Stomach (tissue), 9 donors: ENCODE measurements around the gene PCDHGC4. TPM values are rescaled to one million over a fixed set of nuclear protein-coding genes. Genes with fewer than 3 reads are reported as not detected.

Source experiments
- DNase-seq, 2 donors: peaks; one replicate each; pipeline versions ENCODE4 v3.0.0 to v3.0.0-alpha.2; 2013 to 2019
- H3K27ac ChIP-seq, 5 donors: fragments of 200-600 bp in 4 of 5; sonication (generic) in 4 of 5; one replicate each; pipeline ENCODE4 v1.5.1; 2013 to 2019; ENCODE audit warnings: mild to moderate bottlenecking in 1 of 5, moderate library complexity in 1 of 5
- H3K27me3 ChIP-seq, 3 donors: fragments of 200-600 bp; sonication (generic); one replicate each; pipeline ENCODE4 v1.5.1; 2017 to 2019; ENCODE audit warnings: mixed run types in 1 of 3
- H3K36me3 ChIP-seq, 4 donors: fragments of 200-600 bp; sonication (generic); 1 replicate in 3 of 4; 2 replicates in 1 of 4; pipeline ENCODE4 v1.5.1; 2016 to 2019
- H3K4me1 ChIP-seq, 4 donors: fragments of 200-600 bp; sonication (generic); one replicate each; pipeline ENCODE4 v1.5.1; 2016 to 2019
- H3K4me3 ChIP-seq, 4 donors: fragments of 200-600 bp; sonication (generic) in 3 of 4; one replicate each; pipeline ENCODE4 v1.5.1; 2016 to 2019; ENCODE audit warnings: mild to moderate bottlenecking in 1 of 4
- H3K9me3 ChIP-seq, 4 donors: fragments of 200-600 bp; sonication (generic); one replicate each; pipeline ENCODE4 v1.5.1; 2016 to 2019
- CTCF ChIP-seq, 7 experiments: fragments of 450-650 bp in 4 of 7; fragments of 200-600 bp in 3 of 7; sonication (generic) in 3 of 7; IDR thresholded peaks; one replicate each; pipeline ENCODE4 v1.5.1; 2016 to 2019; ENCODE audit warnings: antibody characterized with exemption in 7 of 7, control low read depth in 2 of 7, mild to moderate bottlenecking in 1 of 7
- EP300 ChIP-seq: sonication (generic); formaldehyde crosslinking; IDR thresholded peaks from one replicate; pipeline ENCODE4 v1.6.1; 2017; ENCODE audit warnings: antibody characterized with exemption
- POLR2A ChIP-seq, 4 donors: fragments of 450-650 bp; IDR thresholded peaks; one replicate each; pipeline ENCODE4 v1.6.1; 2016; ENCODE audit warnings: antibody characterized with exemption in 4 of 4, control low read depth in 2 of 4, mild to moderate bottlenecking in 1 of 4, moderate library complexity in 1 of 4
- POLR2AphosphoS5 ChIP-seq, 3 donors: sonication (generic); formaldehyde crosslinking; IDR thresholded peaks; one replicate each; pipeline ENCODE4 v1.6.1; 2016; ENCODE audit warnings: antibody characterized with exemption in 3 of 3
- WGBS, 5 donors: extraction: QIAGEN DNeasy Blood & Tissue Kit in 3 of 5; methylation state at CpG; one replicate each; pipeline versions ENCODE4 v1.1.5 to v1.1.7; 2013 to 2018; 5-methylcytosine and 5-hydroxymethylcytosine counted together
- intact Hi-C: fragments of 100-400 bp; cut with DNase I; formaldehyde crosslinking; loops from one replicate; pipeline ENCODE4 v1.15.1; 2023; ENCODE audit warnings: low total_unique reads
- polyA plus RNA-seq, 3 donors: library from polyadenylated mRNA; stranded (reverse); fragments of 200-250 nt; gene quantifications; one replicate each; pipeline ENCODE4 v1.2.3, GENCODE V29; 2013
- total RNA-seq, 5 donors: library from RNA; depleted of rRNA; stranded (reverse); fragments of >200 nt; gene quantifications; one replicate each; pipeline versions ENCODE4 v1.1.0 to v1.2.3, GENCODE V29; 2014 to 2016
- donor health status: healthy with polysubstance abuse.
- donor health status: Bipolar disorder and iron deficiency.
- donor health status: healthy.

Gene PCDHGC4
- total and polyA plus RNA-seq, 8 donors, result 0.87 to 15.4 (median 5.0) TPM; not detected in 4

GRCh38 chr5:141476132-141476911, 8.5 kb upstream of the PCDHGC4 start:
- Histone ChIP-seq H3K27me3 (peaks cover 0 to 41% (median 21%) of the 10 kb centered on the region in 3 donors), H3K9me3 (no peaks in the 10 kb centered on the region), H3K4me1 (peaks cover 17 to 63% (median 52%) of the 10 kb centered on the region in 4 donors), H3K4me3 (peak overlapping the region; percentile 58 to 70 (median 64)), H3K27ac (peak overlapping the region; percentile 61 to 92 (median 86)), H3K36me3 (no peaks in the 10 kb centered on the region)
- DNase-seq, result peak; percentile 55 to 92
- WGBS, 5 donors, result 2% methylated on average over 36 to 58 of the region's 58 CpGs
- TF ChIP-seq POLR2A (IDR thresholded peaks at IDR 0.05), result peak in 1 of 4 donors; percentile 38
- TF ChIP-seq CTCF (IDR thresholded peaks at IDR 0.05), result no peak
- TF ChIP-seq EP300, result no peak
- TF ChIP-seq POLR2AphosphoS5 (IDR thresholded peaks at IDR 0.05), result peak in 2 of 3 donors; percentile 22 to 50
- intact Hi-C loops, result loop anchor here (10.0 kb wide), 1 partner anchor 48 kb away; no protein-coding TSS in a partner anchor

GRCh38 chr5:141477044-141477575, 7.7 kb upstream of the PCDHGC4 start:
- TF ChIP-seq CTCF (IDR thresholded peaks at IDR 0.05), result no peak
- Histone ChIP-seq H3K9me3 (no peaks in the 10 kb centered on the region), H3K4me1 (peaks cover 17 to 65% (median 53%) of the 10 kb centered on the region in 4 donors), H3K36me3 (no peaks in the 10 kb centered on the region), H3K27ac (peak overlapping the region in 4 of 5 donors; percentile 82 to 92 (median 88)), H3K4me3 (peak overlapping the region; percentile 58 to 70 (median 64)), H3K27me3 (peaks cover 0 to 41% (median 21%) of the 10 kb centered on the region in 3 donors)
- WGBS, 5 donors, result 26 to 34% (median 28%) methylated on average over 16 to 24 of the region's 24 CpGs
- no peak for DNase-seq
- intact Hi-C loops, result loop anchor here (10.0 kb wide), 1 partner anchor 48 kb away; no protein-coding TSS in a partner anchor

- Histone ChIP-seq H3K4me3 (peak overlapping the region; percentile 58 to 70 (median 64)), H3K9me3 (no peaks in the 10 kb centered on the region), H3K27me3 (peaks cover 0 to 45% (median 21%) of the 10 kb centered on the region in 3 donors), H3K27ac (peak overlapping the region in 1 of 5 donors; percentile 92), H3K4me1 (peaks cover 17 to 65% (median 53%) of the 10 kb centered on the region in 4 donors), H3K36me3 (no peaks in the 10 kb centered on the region)
- 30 to 54% (median 43%) methylated on average over 7 to 13 of the region's 13 CpGs for WGBS, 5 donors
- intact Hi-C loops, result loop anchor here (10.0 kb wide), 1 partner anchor 47 kb away; no protein-coding TSS in a partner anchor
- TF ChIP-seq CTCF (IDR thresholded peaks at IDR 0.05) (no peak), POLR2A (IDR thresholded peaks at IDR 0.05) (no peak), EP300 (no peak), POLR2AphosphoS5 (IDR thresholded peaks at IDR 0.05) (no peak)
- DNase-seq, result no peak
Measured at GRCh38 chr5:141477815-141478214, 7.0 kb upstream of the PCDHGC4 start.

- no peaks in the 10 kb centered on the region for H3K36me3 ChIP-seq
- intact Hi-C loops, result loop anchor here (10.0 kb wide), 1 partner anchor 46 kb away; no protein-coding TSS in a partner anchor
- peaks cover 17 to 65% (median 53%) of the 10 kb centered on the region in 4 donors for H3K4me1 ChIP-seq
- H3K27me3 ChIP-seq, result peaks cover 0 to 51% (median 21%) of the 10 kb centered on the region in 3 donors
- H3K27ac ChIP-seq, result no peak overlapping the region
- no peaks in the 10 kb centered on the region for H3K9me3 ChIP-seq
- peak; percentile 88 to 91 for DNase-seq
- TF ChIP-seq EP300 (no peak), POLR2AphosphoS5 (IDR thresholded peaks at IDR 0.05) (peak in 1 of 3 donors; percentile 16), POLR2A (IDR thresholded peaks at IDR 0.05) (no peak), CTCF (IDR thresholded peaks at IDR 0.05) (peak in 4 of 7 experiments; percentile 25 to 42 (median 32))
- H3K4me3 ChIP-seq, result peak overlapping the region; percentile 58 to 70 (median 64)
- 11 to 37% (median 17%) methylated on average over 20 of the region's 20 CpGs for WGBS, 5 donors
Measured at GRCh38 chr5:141478321-141478945, 6.4 kb upstream of the PCDHGC4 start.
